ENCODE data around the gene KANSL1.
"Not testable (repeated sequence)": the region's sequence is repeated elsewhere in the genome, so short reads cannot be mapped to it uniquely, and the experiment has no call there.

Gene KANSL1

DNA sequence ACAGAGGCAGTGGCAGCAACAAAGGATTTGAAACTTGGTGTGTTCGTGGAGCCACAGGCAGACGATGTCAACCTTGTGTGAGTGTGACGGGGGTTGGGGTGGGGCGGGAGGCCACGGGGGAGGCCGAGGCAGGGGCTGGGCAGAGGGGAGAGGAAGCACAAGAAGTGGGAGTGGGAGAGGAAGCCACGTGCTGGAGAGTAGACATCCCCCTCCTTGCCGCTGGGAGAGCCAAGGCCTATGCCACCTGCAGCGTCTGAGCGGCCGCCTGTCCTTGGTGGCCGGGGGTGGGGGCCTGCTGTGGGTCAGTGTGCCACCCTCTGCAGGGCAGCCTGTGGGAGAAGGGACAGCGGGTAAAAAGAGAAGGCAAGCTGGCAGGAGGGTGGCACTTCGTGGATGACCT is 168.6 kb downstream of the KANSL1 start:
- Histone ChIP-seq H3K9me3 (no peaks in the 10 kb centered on the region), H3K4me1 (peaks cover 72% of the 10 kb centered on the region), H3K36me3 (peaks cover 18% of the 10 kb centered on the region; the same call in 1 of the 2 replicates), H3K4me2 (peak overlapping the region; percentile 78), H3K27ac (peak overlapping the region; percentile 80), H3K9ac (peak overlapping the region; percentile 52; the same call in 1 of the 2 replicates), H3K27me3 (no peaks in the 10 kb centered on the region), H4K20me1 (peaks cover 50% of the 10 kb centered on the region), H3K4me3 (no peak overlapping the region)
- TF ChIP-seq Cebpa-rat (IDR thresholded peaks at IDR 0.05) = no peak

DNA sequence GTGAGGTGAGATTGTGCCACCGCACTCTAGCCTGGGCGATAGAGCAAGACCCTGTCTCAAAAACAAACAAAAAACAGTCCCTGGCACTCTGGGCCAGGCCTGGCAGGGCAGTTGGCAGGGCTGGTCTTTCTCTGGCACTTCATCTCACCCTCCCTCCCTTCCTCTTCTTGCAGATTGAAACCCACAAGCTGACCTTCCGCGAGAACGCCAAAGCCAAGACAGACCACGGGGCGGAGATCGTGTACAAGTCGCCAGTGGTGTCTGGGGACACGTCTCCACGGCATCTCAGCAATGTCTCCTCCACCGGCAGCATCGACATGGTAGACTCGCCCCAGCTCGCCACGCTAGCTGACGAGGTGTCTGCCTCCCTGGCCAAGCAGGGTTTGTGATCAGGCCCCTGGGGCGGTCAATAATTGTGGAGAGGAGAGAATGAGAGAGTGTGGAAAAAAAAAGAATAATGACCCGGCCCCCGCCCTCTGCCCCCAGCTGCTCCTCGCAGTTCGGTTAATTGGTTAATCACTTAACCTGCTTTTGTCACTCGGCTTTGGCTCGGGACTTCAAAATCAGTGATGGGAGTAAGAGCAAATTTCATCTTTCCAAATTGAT is 169.3 kb downstream of the KANSL1 start:
- peak overlapping the region; percentile 78 for H3K4me2 ChIP-seq
- H3K9me3 ChIP-seq = no peaks in the 10 kb centered on the region
- no peak overlapping the region for H3K27ac ChIP-seq
- TF ChIP-seq Cebpa-rat (IDR thresholded peaks at IDR 0.05) = no peak
- peaks cover 11% of the 10 kb centered on the region; the same call in 1 of the 2 replicates for H3K36me3 ChIP-seq
- peaks cover 43% of the 10 kb centered on the region for H4K20me1 ChIP-seq
- H3K4me1 ChIP-seq = peaks cover 65% of the 10 kb centered on the region
- H3K27me3 ChIP-seq = no peaks in the 10 kb centered on the region
- no peak overlapping the region for H3K4me3 ChIP-seq
- H3K9ac ChIP-seq = no peak overlapping the region

DNA sequence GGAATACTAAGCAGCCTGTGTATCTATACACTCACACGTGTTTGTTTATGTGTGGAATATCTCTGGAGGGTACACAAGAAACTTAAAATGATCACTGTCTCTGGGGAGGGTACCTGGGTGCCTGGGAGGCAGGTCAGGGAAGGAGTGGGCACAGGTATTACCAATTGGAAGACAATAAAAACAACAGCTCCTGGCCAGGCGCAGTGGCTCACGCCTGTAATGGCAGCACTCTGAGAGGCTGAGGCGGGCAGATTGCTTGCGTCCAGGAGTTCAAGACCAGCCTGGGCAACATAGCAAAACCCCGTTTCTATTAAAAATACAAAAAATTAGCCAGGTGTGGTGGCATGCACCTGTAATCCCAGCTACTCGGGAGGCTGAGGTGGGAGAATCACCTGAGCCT is 169.9 kb downstream of the KANSL1 start:
- H3K4me3 ChIP-seq, H3K27me3 ChIP-seq, H3K9me3 ChIP-seq, H3K9ac ChIP-seq, H3K36me3 ChIP-seq, H3K27ac ChIP-seq: not testable (repeated sequence)
- peaks cover 38% of the 10 kb centered on the region for H4K20me1 ChIP-seq
- peak overlapping the region; percentile 78 for H3K4me2 ChIP-seq
- H3K4me1 ChIP-seq = peaks cover 60% of the 10 kb centered on the region

DNA sequence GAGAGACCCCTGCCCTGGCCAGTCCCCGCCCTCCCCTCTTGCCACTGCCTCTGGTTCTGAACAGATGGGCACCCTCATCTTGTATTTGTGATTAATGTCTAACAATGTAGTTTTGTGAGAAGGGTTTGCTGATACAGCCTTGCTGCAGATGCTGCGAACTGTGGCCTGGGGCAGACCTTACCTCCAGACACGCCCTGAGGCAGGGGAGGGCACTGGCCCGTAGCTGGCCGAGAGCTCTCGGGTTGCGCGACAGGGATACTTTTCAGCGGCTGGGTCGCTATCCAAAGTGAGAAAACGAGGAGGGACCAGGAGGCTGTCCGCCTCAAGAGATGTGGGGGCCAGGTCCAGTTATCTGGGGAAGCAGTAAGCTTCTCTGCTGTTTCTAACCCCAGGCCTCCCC is 172.2 kb downstream of the KANSL1 start:
- H3K27ac ChIP-seq = no peak overlapping the region

DNA sequence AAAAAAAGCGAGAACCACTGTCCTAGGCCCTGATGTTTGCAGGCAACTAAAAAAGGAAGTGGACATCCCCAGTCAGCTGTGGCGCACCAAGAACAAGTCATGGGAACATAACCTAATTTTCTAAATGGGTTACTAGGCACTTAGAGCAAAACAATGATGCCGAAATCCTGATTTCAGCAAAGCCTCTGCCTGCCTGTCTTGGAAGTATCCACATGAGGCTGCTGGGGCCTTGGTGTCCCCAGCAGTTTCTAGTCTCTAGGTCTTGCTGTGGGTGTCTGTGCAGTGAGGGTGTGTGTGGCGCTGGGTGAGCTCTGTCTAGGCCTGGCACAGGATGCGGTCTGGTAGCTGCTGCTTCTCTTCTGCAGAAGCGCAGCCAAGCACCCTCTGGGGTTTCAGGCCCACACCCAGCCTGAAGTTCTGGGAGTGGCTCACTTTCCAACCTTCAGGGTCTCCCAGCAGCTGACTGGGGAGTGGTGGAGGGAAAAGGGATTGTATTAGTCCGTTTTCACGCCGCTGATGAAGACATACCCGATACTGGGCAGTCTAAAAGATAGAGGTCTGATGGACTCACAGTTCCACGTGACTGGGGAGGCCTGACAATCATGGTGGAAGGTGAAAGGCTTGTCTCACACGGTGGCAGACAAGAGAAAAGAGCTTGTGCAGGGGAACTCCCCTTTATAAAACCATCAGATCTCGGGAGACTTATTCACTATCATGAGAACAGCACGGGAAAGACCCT is 173.0 kb downstream of the KANSL1 start:
- TF ChIP-seq Cebpa-rat (IDR thresholded peaks at IDR 0.05) = no peak
- Histone ChIP-seq H3K9ac (no peak overlapping the region), H3K4me3 (no peak overlapping the region), H3K36me3 (0 out of 2 replicates have a peak, but pooled peaks cover 6% of the 10 kb centered on the region), H3K27ac (no peak overlapping the region), H4K20me1 (peaks cover 6% of the 10 kb centered on the region), H3K4me2 (no peak overlapping the region), H3K27me3 (no peaks in the 10 kb centered on the region), H3K4me1 (peaks cover 28% of the 10 kb centered on the region), H3K9me3 (no peaks in the 10 kb centered on the region)

More for the DNA sequence above, 172.2 kb downstream of the KANSL1 start:
- H3K9ac ChIP-seq = no peak overlapping the region
- H3K4me1 ChIP-seq = peaks cover 36% of the 10 kb centered on the region
- H3K9me3 ChIP-seq = no peaks in the 10 kb centered on the region
- TF ChIP-seq Cebpa-rat (IDR thresholded peaks at IDR 0.05) = no peak
- H3K36me3 ChIP-seq = 0 out of 2 replicates have a peak, but pooled peaks cover 6% of the 10 kb centered on the region
- no peak overlapping the region for H3K4me2 ChIP-seq
- peaks cover 14% of the 10 kb centered on the region for H4K20me1 ChIP-seq
- H3K27me3 ChIP-seq = no peaks in the 10 kb centered on the region
- H3K4me3 ChIP-seq = no peak overlapping the region

DNA sequence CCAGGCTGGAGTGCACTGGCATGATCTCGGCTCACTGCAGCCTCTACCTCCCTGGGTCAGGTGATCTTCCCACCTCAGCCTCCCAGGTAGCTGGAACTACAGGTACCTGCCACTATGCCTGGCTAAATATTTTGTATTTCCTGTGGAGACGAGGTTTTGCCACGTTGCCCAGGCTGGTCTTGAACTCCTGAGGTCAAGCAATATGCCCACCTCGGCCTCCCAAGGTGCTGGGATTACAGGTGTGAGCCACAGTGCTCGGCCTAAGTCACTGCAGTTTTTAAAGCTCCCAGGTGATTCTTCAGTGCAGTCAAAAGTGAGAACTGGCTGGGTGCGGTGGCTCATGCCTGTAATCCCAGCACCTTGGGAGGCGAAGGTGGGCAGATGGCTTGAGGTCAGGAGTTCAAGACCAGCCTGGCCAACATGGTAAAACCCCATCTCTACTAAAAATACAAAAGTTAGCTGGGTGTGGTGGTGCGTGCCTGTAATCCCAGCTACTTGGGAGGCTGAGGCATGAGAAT is 173.8 kb downstream of the KANSL1 start:
- H3K4me2 ChIP-seq = not testable (repeated sequence)

DNA sequence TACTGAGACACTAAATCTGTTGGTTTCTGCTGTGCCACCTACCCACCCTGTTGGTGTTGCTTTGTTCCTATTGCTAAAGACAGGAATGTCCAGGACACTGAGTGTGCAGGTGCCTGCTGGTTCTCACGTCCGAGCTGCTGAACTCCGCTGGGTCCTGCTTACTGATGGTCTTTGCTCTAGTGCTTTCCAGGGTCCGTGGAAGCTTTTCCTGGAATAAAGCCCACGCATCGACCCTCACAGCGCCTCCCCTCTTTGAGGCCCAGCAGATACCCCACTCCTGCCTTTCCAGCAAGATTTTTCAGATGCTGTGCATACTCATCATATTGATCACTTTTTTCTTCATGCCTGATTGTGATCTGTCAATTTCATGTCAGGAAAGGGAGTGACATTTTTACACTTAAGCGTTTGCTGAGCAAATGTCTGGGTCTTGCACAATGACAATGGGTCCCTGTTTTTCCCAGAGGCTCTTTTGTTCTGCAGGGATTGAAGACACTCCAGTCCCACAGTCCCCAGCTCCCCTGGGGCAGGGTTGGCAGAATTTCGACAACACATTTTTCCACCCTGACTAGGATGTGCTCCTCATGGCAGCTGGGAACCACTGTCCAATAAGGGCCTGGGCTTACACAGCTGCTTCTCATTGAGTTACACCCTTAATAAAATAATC is 179.6 kb downstream of the KANSL1 start:
- Histone ChIP-seq H3K36me3 (no peaks in the 10 kb centered on the region), H3K9me3 (no peaks in the 10 kb centered on the region), H3K4me3 (no peak overlapping the region), H4K20me1 (no peaks in the 10 kb centered on the region), H3K27me3 (no peaks in the 10 kb centered on the region), H3K27ac (no peak overlapping the region), H3K4me1 (peaks cover 13% of the 10 kb centered on the region), H3K9ac (no peak overlapping the region), H3K4me2 (no peak overlapping the region)
- TF ChIP-seq Cebpa-rat (IDR thresholded peaks at IDR 0.05) = no peak

More for the DNA sequence above, 173.8 kb downstream of the KANSL1 start:
- H4K20me1 ChIP-seq, H3K9me3 ChIP-seq, H3K4me3 ChIP-seq, H3K27ac ChIP-seq, H3K36me3 ChIP-seq, H3K9ac ChIP-seq, H3K27me3 ChIP-seq: not testable (repeated sequence)
- peaks cover 21% of the 10 kb centered on the region for H3K4me1 ChIP-seq

DNA sequence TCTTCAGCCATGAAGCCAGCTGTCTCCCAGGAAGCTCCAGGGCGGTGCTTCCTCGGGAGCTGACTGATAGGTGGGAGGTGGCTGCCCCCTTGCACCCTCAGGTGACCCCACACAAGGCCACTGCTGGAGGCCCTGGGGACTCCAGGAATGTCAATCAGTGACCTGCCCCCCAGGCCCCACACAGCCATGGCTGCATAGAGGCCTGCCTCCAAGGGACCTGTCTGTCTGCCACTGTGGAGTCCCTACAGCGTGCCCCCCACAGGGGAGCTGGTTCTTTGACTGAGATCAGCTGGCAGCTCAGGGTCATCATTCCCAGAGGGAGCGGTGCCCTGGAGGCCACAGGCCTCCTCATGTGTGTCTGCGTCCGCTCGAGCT is 180.1 kb downstream of the KANSL1 start:
- Histone ChIP-seq H4K20me1 (no peaks in the 10 kb centered on the region), H3K9me3 (no peaks in the 10 kb centered on the region), H3K27me3 (no peaks in the 10 kb centered on the region), H3K36me3 (no peaks in the 10 kb centered on the region), H3K27ac (no peak overlapping the region), H3K9ac (no peak overlapping the region), H3K4me1 (peaks cover 15% of the 10 kb centered on the region), H3K4me3 (no peak overlapping the region), H3K4me2 (no peak overlapping the region)
- no peak for TF ChIP-seq Cebpa-rat (IDR thresholded peaks at IDR 0.05)

DNA sequence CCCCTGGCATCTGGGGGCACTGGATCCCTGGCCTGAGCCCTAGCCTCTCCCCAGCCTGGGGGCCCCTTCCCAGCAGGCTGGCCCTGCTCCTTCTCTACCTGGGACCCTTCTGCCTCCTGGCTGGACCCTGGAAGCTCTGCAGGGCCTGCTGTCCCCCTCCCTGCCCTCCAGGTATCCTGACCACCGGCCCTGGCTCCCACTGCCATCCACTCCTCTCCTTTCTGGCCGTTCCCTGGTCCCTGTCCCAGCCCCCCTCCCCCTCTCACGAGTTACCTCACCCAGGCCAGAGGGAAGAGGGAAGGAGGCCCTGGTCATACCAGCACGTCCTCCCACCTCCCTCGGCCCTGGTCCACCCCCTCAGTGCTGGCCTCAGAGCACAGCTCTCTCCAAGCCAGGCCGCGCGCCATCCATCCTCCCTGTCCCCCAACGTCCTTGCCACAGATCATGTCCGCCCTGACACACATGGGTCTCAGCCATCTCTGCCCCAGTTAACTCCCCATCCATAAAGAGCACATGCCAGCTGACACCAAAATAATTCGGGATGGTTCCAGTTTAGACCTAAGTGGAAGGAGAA is 180.6 kb downstream of the KANSL1 start:
- H3K4me3 ChIP-seq = no peak overlapping the region
- peaks cover 20% of the 10 kb centered on the region for H3K4me1 ChIP-seq
- no peak overlapping the region for H3K27ac ChIP-seq
- H4K20me1 ChIP-seq = no peaks in the 10 kb centered on the region
- no peak overlapping the region for H3K9ac ChIP-seq
- no peak overlapping the region for H3K4me2 ChIP-seq
- no peaks in the 10 kb centered on the region for H3K27me3 ChIP-seq
- H3K9me3 ChIP-seq = no peaks in the 10 kb centered on the region
- H3K36me3 ChIP-seq = no peaks in the 10 kb centered on the region
- no peak for TF ChIP-seq Cebpa-rat (IDR thresholded peaks at IDR 0.05)

Data from BLaER1 (cell line).